IMR-90 (cell line): ENCODE data around the gene ABHD16B. TPM values are rescaled to one million over a fixed set of nuclear protein-coding genes. Genes with fewer than 3 reads are reported as not detected.
A peak's percentile ranks its signal among the peaks of the same experiment; 100 is the strongest.

ENCODE experiments used
- ATAC-seq: fragments of 200-7000 bp; cut with Tn5 transposase; 2 replicates; pipeline ENCODE4 v1.9.1; 2020; ENCODE audit warnings: low read depth, mild to moderate bottlenecking, moderate library complexity
- BruUV-seq: library from RNA; stranded (reverse); fragments of 400-500 nt; replicated peaks from 2 replicates; lab custom pipeline; 2021; lab: Mats Ljungman, UMichigan
- CTCF ChIA-PET: fragments of 300-600 bp; formaldehyde crosslinking; extraction: SDS; loops from one replicate; lab custom pipeline; 2021; ENCODE audit warnings: antibody characterized with exemption; lab: Yijun Ruan, JAX
- POLR2A ChIA-PET: fragments of 300-600 bp; sonication (Branson Sonifier 250); formaldehyde crosslinking; loops from one replicate; lab custom pipeline; 2022; ENCODE audit warnings: antibody characterized with exemption; ENCODE audit not compliant: unreplicated experiment; lab: Charles Lee
- DNase-seq: peaks from one replicate; pipeline ENCODE4 v3.0.0; 2013
- H2AFZ ChIP-seq: replicated peaks from 2 replicates; pipeline ENCODE3; 2013; ENCODE audit warnings: low read length, mild to moderate bottlenecking; ENCODE audit not compliant: poor library complexity
- H2AK5ac ChIP-seq: 2 replicates; pipeline ENCODE4 v1.6.1; 2013; ENCODE audit warnings: low read depth, low read length, inconsistent platforms
- H2AK9ac ChIP-seq: replicated peaks from 2 replicates; pipeline ENCODE3; 2013; ENCODE audit warnings: mild to moderate bottlenecking, low read depth, low read length, moderate library complexity; ENCODE audit not compliant: poor library complexity
- H2BK120ac ChIP-seq: 2 replicates; pipeline ENCODE4 v1.6.1; 2013; ENCODE audit warnings: low read depth, low read length, inconsistent platforms
- H2BK15ac ChIP-seq: 3 replicates; pipeline ENCODE4 v1.6.1; 2013; ENCODE audit warnings: low read depth, low read length, inconsistent platforms
- H2BK20ac ChIP-seq: 2 replicates; pipeline ENCODE4 v1.6.1; 2013; ENCODE audit warnings: low read depth, mild to moderate bottlenecking, inconsistent platforms, low read length, moderate library complexity
- H2BK5ac ChIP-seq: 2 replicates; pipeline ENCODE4 v1.6.1; 2013; ENCODE audit warnings: mild to moderate bottlenecking, low read depth, low read length, inconsistent platforms; ENCODE audit not compliant: poor library complexity, severe bottlenecking
- H3K14ac ChIP-seq: replicated peaks from 2 replicates; pipeline ENCODE4 v1.6.1; 2013; ENCODE audit warnings: low read depth, low read length, inconsistent platforms
- H3K18ac ChIP-seq: 2 replicates; pipeline ENCODE4 v1.6.1; 2013; ENCODE audit warnings: low read depth, low read length, control low read depth
- H3K23ac ChIP-seq: 2 replicates; pipeline ENCODE4 v1.6.1; 2013; ENCODE audit warnings: low read depth, low read length, inconsistent platforms
- H3K27ac ChIP-seq: 2 replicates; pipeline ENCODE4 v1.5.1; 2013; ENCODE audit warnings: mild to moderate bottlenecking, control low read depth, low read length; ENCODE audit not compliant: insufficient read depth
- H3K27me3 ChIP-seq: 2 replicates; pipeline ENCODE4 v1.6.1; 2013; ENCODE audit warnings: low read length; ENCODE audit not compliant: control insufficient read depth, insufficient read depth
- H3K36me3 ChIP-seq: 2 replicates; pipeline ENCODE4 v1.6.1; 2013; ENCODE audit warnings: low read length, mixed read lengths; ENCODE audit not compliant: control insufficient read depth, insufficient read depth
- H3K4ac ChIP-seq: 2 replicates; pipeline ENCODE4 v1.6.1; 2013; ENCODE audit warnings: low read depth, low read length, inconsistent platforms
- H3K4me1 ChIP-seq: 2 replicates; pipeline ENCODE4 v1.6.1; 2013; ENCODE audit warnings: low read length, mixed read lengths; ENCODE audit not compliant: control insufficient read depth, insufficient read depth
- H3K4me2 ChIP-seq: 2 replicates; pipeline ENCODE4 v1.6.1; 2013; ENCODE audit warnings: low read depth, mild to moderate bottlenecking, control low read depth, low read length, moderate library complexity
- H3K4me3 ChIP-seq: 2 replicates; pipeline ENCODE4 v1.5.1; 2013; ENCODE audit warnings: low read depth, mild to moderate bottlenecking, control low read depth, low read length, moderate library complexity; ENCODE audit not compliant: insufficient read depth
- H3K56ac ChIP-seq: 2 replicates; pipeline ENCODE4 v1.6.1; 2013; ENCODE audit warnings: low read length, inconsistent platforms; ENCODE audit not compliant: insufficient read depth; ENCODE audit errors: extremely low read depth
- H3K79me1 ChIP-seq, 2 experiments: 2 replicates each; pipeline ENCODE4 v1.6.1; 2013; ENCODE audit warnings: low read length in 2 of 2, inconsistent platforms in 1 of 2, low read depth in 1 of 2
- H3K9ac ChIP-seq: 2 replicates; pipeline ENCODE4 v1.6.1; 2013; ENCODE audit warnings: low read depth, low read length, control low read depth
- H3K9me1 ChIP-seq: 2 replicates; pipeline ENCODE4 v1.6.1; 2013; ENCODE audit warnings: low read length, inconsistent platforms; ENCODE audit not compliant: insufficient read depth
- H3K9me3 ChIP-seq: 2 replicates; pipeline ENCODE4 v1.6.1; 2013; ENCODE audit warnings: low read length; ENCODE audit not compliant: control insufficient read depth, insufficient read depth
- H4K20me1 ChIP-seq: 2 replicates; pipeline ENCODE4 v1.6.1; 2013; ENCODE audit warnings: low read length, inconsistent platforms; ENCODE audit not compliant: insufficient read depth
- H4K5ac ChIP-seq: 2 replicates; pipeline ENCODE4 v1.6.1; 2013; ENCODE audit warnings: mild to moderate bottlenecking, low read depth, low read length, control low read depth
- H4K8ac ChIP-seq, 2 experiments: 2 replicates each; pipeline ENCODE4 v1.6.1; 2013; ENCODE audit warnings: low read depth in 2 of 2, low read length in 2 of 2, control low read depth in 1 of 2, inconsistent platforms in 1 of 2
- H4K91ac ChIP-seq: 2 replicates; pipeline ENCODE4 v1.6.1; 2013; ENCODE audit warnings: low read depth, low read length, inconsistent platforms; ENCODE audit not compliant: insufficient read depth
- BHLHE40 ChIP-seq: fragments of 150-350 bp; IDR thresholded peaks from 2 replicates; pipeline ENCODE4 v1.6.1; 2016; ENCODE audit warnings: mild to moderate bottlenecking, low read depth, low read length
- CEBPB ChIP-seq: IDR thresholded peaks from 2 replicates; pipeline ENCODE4 v1.6.1; 2012; ENCODE audit warnings: low read depth, low read length, improper control_type of control experiment
- CHD1 ChIP-seq: IDR thresholded peaks from 2 replicates; pipeline ENCODE4 v1.6.1; 2012; ENCODE audit warnings: low read depth, low read length, improper control_type of control experiment
- ELK1 ChIP-seq: fragments of 150-350 bp; IDR thresholded peaks from 2 replicates; pipeline ENCODE4 v1.6.1; 2016; ENCODE audit warnings: low read depth, mild to moderate bottlenecking, low read length, moderate library complexity, borderline replicate concordance
- FOS ChIP-seq: fragments of 150-350 bp; IDR thresholded peaks from 2 replicates; pipeline ENCODE4 v1.6.1; 2016; ENCODE audit warnings: low read depth, low read length
- MAFK ChIP-seq: IDR thresholded peaks from 2 replicates; pipeline ENCODE4 v1.6.1; 2012; ENCODE audit warnings: low read depth, low read length, improper control_type of control experiment
- MXI1 ChIP-seq: IDR thresholded peaks from 2 replicates; pipeline ENCODE4 v1.6.1; 2012; ENCODE audit warnings: low read depth, mild to moderate bottlenecking, low read length, moderate library complexity, borderline replicate concordance
- NFE2L2 ChIP-seq: fragments of 150-350 bp; IDR thresholded peaks from 2 replicates; pipeline ENCODE4 v1.6.1; 2016; ENCODE audit warnings: low read depth, mild to moderate bottlenecking, low read length
- RAD21 ChIP-seq: IDR thresholded peaks from 2 replicates; pipeline ENCODE4 v1.6.1; 2012; ENCODE audit warnings: low read length, improper control_type of control experiment
- RCOR1 ChIP-seq: IDR thresholded peaks from 2 replicates; pipeline ENCODE4 v1.6.1; 2012; ENCODE audit warnings: mild to moderate bottlenecking, low read length, improper control_type of control experiment; ENCODE audit not compliant: insufficient replicate concordance
- SMC3 ChIP-seq: fragments of 150-350 bp; IDR thresholded peaks from 2 replicates; pipeline ENCODE4 v1.6.1; 2016; ENCODE audit warnings: low read depth, mild to moderate bottlenecking, antibody characterized with exemption, low read length, moderate library complexity
- USF2 ChIP-seq: fragments of 150-350 bp; IDR thresholded peaks from 2 replicates; pipeline ENCODE4 v1.6.1; 2017; ENCODE audit warnings: mild to moderate bottlenecking, antibody characterized with exemption, low read length, low read depth
- WGBS, 2 experiments: methylation state at CpG; one replicate each; pipeline versions ENCODE4 v1.1.5 to v1.1.7; 2013; ENCODE audit warnings: missing lambda C conversion rate in 2 of 2; ENCODE audit not compliant: insufficient read length in 1 of 2; ENCODE audit errors: extremely low coverage in 2 of 2; 5-methylcytosine and 5-hydroxymethylcytosine counted together
- dilution Hi-C: fragments of 300-500 bp; cut with HindIII; formaldehyde crosslinking; loops from one replicate; pipeline ENCODE4 v1.14.3; 2018; ENCODE audit warnings: low sequenced_read_pairs; ENCODE audit not compliant: unreplicated experiment
- in situ Hi-C: fragments of 300-500 bp; cut with MboI; formaldehyde crosslinking; loops from 3 replicates; pipeline ENCODE4 v1.14.3; 2019; ENCODE audit warnings: low sequenced_read_pairs, inconsistent platforms, mixed read lengths
- intact Hi-C: fragments of 100-400 bp; cut with micrococcal nuclease; formaldehyde crosslinking; loops from 2 replicates; pipeline ENCODE4 v1.10.0; 2022
- polyA plus RNA-seq, 3 experiments: library from polyadenylated mRNA; depleted of rRNA; stranded (reverse); fragments of >200 nt; gene quantifications; 2 replicates each; pipeline ENCODE4 v1.2.3, GENCODE V29; 2012; ENCODE audit warnings: low replicate concordance in 1 of 3
- total RNA-seq: library from RNA; depleted of rRNA; stranded (reverse); fragments of >200 nt; gene quantifications from 2 replicates; pipeline ENCODE4 v1.2.3, GENCODE V29; 2012

The ABHD16B gene
- total and polyA plus RNA-seq, 2 of the 4 experiments (the other 2 are of a cell fraction): 0.05 TPM; not detected in 1

GRCh38 chr20:63858393-63859165 is 2.7 kb upstream of the ABHD16B start (continued):
- TF ChIP-seq MAFK (no peak), SMC3 (peak; percentile 45; the same call in 1 of the 2 replicates), CEBPB (no peak)

- H3K4ac ChIP-seq: peak overlapping the region; percentile 54; the same call in 1 of the 2 replicates
- peaks cover 30% of the 10 kb centered on the region for H3K4me1 ChIP-seq
- H4K20me1 ChIP-seq: no peaks in the 10 kb centered on the region
- H3K14ac ChIP-seq: 0 out of 2 replicates have a peak overlapping the region, but pooled peaks have one; percentile 19
- H3K9me3 ChIP-seq: no peaks in the 10 kb centered on the region
- H3K36me3 ChIP-seq: peaks cover 10% of the 10 kb centered on the region; the same call in 1 of the 2 replicates
- H2AFZ ChIP-seq: no peak overlapping the region
- no peak overlapping the region for H3K4me3 ChIP-seq
- ChIA-PET CTCF (interaction anchor here (1.0 kb wide), 1 partner anchor 321 kb away, joined by 3 read pairs; the partner anchor contains the start of gene PTK6), POLR2A (interaction anchor here (0.9 kb wide), 1 partner anchor 314 kb away, joined by 3 read pairs; no protein-coding TSS in a partner anchor)
- H3K23ac ChIP-seq: no peak overlapping the region
- no peak overlapping the region for H3K18ac ChIP-seq
- H3K27me3 ChIP-seq: no peaks in the 10 kb centered on the region; the same call in 1 of the 2 replicates
- H3K9me1 ChIP-seq: no peaks in the 10 kb centered on the region; the same call in 1 of the 2 replicates
- peak overlapping the region in 1 of 2 experiments; percentile 56; a peak in 1 of 4 replicates for H4K8ac ChIP-seq
- 67% methylated on average over 3 of the region's 7 CpGs; no CpG with 5 or more reads in 1 of the 2 experiments for WGBS, 2 experiments
- intact Hi-C loops (no loop called here), dilution Hi-C loops (no loop called here), in situ Hi-C loops (loop anchor here (5.0 kb wide), 1 partner anchor 77 kb away; no protein-coding TSS in a partner anchor)
- no peak overlapping the region for H4K91ac ChIP-seq
- no peak overlapping the region for H2BK20ac ChIP-seq
- H3K56ac ChIP-seq: 0 out of 2 replicates have a peak overlapping the region, but pooled peaks have one; percentile 5
- H4K5ac ChIP-seq: peak overlapping the region; percentile 10; the same call in 1 of the 2 replicates
- peaks cover 8 to 12% of the 10 kb centered on the region in 2 experiments for H3K79me1 ChIP-seq
- H3K27ac ChIP-seq: no peak overlapping the region; the same call in 1 of the 2 replicates
- peak overlapping the region; percentile 52 for H2AK5ac ChIP-seq
- H3K9ac ChIP-seq: no peak overlapping the region
- no peak overlapping the region for H2BK120ac ChIP-seq
- DNase-seq: no peak
- no peak overlapping the region for H2BK15ac ChIP-seq
- peak overlapping the region; percentile 51 for H2AK9ac ChIP-seq
- H3K4me2 ChIP-seq: no peak overlapping the region
- no TSS peak for BruUV-seq
- H2BK5ac ChIP-seq: no peak overlapping the region
- ATAC-seq: no peak
- TF ChIP-seq USF2 (no peak), RCOR1 (no peak), FOS (no peak), SMC3 (no peak), MXI1 (no peak), ELK1 (no peak), BHLHE40 (no peak), RAD21 (no peak), CHD1 (no peak), CEBPB (no peak), NFE2L2 (no peak), MAFK (no peak)
Observed at GRCh38 chr20:63859166-63859699, 2.1 kb upstream of the ABHD16B start.
